RWPE1 (cell line): Measurements from ENCODE around the gene PDE1C.

Experiments
- CTCF ChIA-PET: fragments of 350-600 bp; sonication (Branson Sonifier 250); formaldehyde crosslinking; extraction: SDS; loops from one replicate; lab custom pipeline; 2021; lab: Yijun Ruan, JAX
- POLR2A ChIA-PET: fragments of 400-600 bp; formaldehyde crosslinking; extraction: SDS; loops from one replicate; lab custom pipeline; 2020; ENCODE audit warnings: antibody characterized with exemption; ENCODE audit not compliant: low non-redundant PET; lab: Yijun Ruan, JAX
- DNase-seq: peaks from one replicate; pipeline ENCODE4 v3.0.0; 2012; ENCODE audit warnings: low spot score
- H3K27ac ChIP-seq: fragments of 450-650 bp; 2 replicates; pipeline ENCODE4 v1.5.1; 2017
- TF ChIP-seq, protein P1 (sequence below): fragments of 450-650 bp; conservative IDR thresholded peaks from 2 replicates; pipeline ENCODE4 v1.5.1; 2017; ENCODE audit warnings: low read depth, mild to moderate bottlenecking

Gene PDE1C

DNA sequence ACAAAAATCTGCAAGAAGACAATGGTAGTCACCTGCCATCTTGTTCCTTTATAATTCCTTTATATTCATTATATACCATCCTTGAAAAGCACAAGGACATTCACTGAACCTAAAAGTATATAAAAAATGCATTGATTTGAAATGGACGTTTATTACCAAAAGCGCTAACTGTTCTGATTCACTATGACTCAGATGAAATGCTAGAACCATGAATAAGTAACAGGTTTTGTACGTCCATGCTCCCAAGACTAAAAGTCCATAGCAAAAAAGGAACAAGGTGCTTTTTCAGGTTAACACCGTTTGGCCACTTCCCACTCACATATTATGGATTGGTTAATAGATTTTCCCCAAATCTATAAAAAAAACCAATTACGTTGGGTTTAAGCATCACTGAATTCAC is 273.8 kb downstream of the PDE1C start:
- peak; percentile 13 for DNase-seq
- ChIA-PET CTCF (no interaction called here), POLR2A (no interaction called here)
- TF ChIP-seq, protein P1, sequence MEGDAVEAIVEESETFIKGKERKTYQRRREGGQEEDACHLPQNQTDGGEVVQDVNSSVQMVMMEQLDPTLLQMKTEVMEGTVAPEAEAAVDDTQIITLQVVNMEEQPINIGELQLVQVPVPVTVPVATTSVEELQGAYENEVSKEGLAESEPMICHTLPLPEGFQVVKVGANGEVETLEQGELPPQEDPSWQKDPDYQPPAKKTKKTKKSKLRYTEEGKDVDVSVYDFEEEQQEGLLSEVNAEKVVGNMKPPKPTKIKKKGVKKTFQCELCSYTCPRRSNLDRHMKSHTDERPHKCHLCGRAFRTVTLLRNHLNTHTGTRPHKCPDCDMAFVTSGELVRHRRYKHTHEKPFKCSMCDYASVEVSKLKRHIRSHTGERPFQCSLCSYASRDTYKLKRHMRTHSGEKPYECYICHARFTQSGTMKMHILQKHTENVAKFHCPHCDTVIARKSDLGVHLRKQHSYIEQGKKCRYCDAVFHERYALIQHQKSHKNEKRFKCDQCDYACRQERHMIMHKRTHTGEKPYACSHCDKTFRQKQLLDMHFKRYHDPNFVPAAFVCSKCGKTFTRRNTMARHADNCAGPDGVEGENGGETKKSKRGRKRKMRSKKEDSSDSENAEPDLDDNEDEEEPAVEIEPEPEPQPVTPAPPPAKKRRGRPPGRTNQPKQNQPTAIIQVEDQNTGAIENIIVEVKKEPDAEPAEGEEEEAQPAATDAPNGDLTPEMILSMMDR = no peak
- no peak overlapping the region for H3K27ac ChIP-seq

DNA sequence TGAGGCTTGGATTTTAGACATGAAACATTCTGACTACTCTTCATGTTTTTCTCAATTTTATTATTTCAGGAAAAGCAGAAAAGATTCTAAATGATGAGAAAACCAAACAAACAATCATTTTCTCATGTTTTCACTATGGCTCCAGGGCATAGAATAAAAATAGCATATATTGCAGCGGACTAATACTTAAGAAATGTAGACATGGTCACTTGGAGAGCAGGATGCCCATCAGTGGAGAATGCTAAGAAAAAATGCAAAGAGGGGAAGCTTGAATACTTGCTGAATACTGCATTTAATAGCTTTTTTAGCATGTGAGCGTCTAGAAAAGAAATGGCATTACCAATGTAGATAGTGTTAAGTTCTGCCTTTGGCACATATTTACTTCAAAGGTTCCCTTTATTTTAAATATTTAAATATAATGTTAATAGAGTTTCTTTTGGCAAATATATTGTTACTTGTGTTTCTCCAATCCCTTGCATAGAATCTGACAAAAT is 275.3 kb downstream of the PDE1C start:
- ChIA-PET POLR2A (no interaction called here), CTCF (interaction anchor here (0.7 kb wide), 1 partner anchor 38 kb away, joined by 5 read pairs; no protein-coding TSS in a partner anchor)
- TF ChIP-seq, protein P1 = no peak
- DNase-seq = no peak
- no peak overlapping the region for H3K27ac ChIP-seq

DNA sequence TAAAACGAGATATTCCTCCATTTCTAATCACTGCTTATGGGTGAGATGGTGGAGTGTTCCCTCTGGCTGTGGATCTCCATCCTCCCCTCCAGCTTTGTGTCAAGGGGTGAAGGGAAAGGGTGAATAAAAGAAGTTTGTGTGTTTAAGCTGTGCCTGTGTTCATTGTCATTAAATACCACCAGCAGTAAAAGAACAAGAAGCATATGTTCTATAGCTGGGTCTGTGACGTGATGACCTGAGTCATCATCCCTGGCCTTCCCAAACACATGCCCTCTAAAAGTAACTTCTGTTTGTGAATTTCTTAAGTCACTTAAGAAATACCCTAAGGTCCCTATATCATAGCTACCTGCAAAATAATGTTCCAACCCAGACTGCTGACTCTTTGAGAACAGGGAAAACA is 278.3 kb downstream of the PDE1C start:
- ChIA-PET CTCF (interaction anchor here (0.8 kb wide), 1 partner anchor 28 kb away, joined by 4 read pairs; no protein-coding TSS in a partner anchor), POLR2A (no interaction called here)
- TF ChIP-seq, protein P1 = no peak
- no peak overlapping the region for H3K27ac ChIP-seq
- DNase-seq = no peak

DNA sequence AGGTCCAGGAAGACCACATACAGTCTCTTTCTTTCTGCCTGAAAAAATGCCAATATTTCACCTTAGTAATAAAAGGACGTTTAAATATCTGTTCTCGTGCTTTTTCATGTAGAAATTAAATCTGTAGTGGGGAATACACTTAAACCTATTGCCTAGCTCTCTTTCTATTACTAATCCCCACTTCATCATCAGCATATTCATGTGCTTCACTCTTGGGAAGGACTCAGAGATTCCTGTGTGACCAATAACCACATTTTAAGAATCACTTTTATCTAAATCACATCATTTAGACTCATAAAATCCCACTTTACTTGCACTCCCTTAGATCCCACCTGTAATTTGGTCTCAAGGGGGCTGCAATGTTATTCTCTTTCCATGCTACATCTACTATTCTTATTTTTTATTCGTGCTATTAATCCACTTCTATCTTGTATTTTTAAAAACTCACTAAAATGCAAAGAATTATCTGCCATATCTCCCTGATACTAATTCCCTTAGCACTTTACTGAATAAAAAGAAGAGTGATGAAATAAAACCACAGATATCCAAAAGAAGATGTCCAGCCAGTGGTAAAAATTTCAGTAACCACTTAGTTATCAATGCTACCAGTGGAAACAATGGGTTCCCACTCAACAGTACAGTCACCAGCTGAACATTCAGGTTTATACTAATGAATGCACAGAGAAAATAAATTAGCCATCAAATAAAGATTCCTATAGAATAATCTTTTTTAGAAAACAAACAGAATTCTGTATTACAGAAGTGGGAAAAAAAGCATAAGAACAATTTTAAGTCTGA is 281.1 kb downstream of the PDE1C start:
- TF ChIP-seq, protein P1 = no peak
- DNase-seq = no peak
- no peak overlapping the region for H3K27ac ChIP-seq
- POLR2A ChIA-PET = no interaction called here
- CTCF ChIA-PET = interaction anchor here (0.6 kb wide), 2 partner anchors 22 to 64 kb away, joined by 3 to 7 read pairs; no protein-coding TSS in a partner anchor

DNA sequence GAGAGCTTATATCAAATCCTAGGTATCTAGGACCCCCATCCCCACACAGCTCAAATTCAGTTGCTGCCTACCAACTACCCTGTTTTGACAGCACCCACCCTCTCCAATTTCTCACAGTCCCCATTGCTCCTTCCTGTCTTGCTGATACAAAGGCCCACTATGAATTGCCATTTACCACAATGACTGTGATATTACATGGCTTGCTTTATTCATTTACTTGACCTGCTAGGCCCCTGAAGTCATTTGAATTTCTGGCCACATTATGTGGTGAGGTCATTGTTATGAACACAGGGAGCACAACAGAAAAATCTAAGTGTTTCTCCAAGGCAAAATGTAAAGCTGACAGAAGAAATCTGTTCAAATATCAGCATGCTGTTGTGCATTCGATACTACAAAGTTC is 281.8 kb downstream of the PDE1C start:
- CTCF ChIA-PET = interaction anchor here (0.6 to 1.0 kb wide), 2 partner anchors 21 to 422 kb away, joined by 3 read pairs; no protein-coding TSS in a partner anchor
- no peak for DNase-seq
- TF ChIP-seq, protein P1 = no peak
- POLR2A ChIA-PET = no interaction called here
- no peak overlapping the region for H3K27ac ChIP-seq

DNA sequence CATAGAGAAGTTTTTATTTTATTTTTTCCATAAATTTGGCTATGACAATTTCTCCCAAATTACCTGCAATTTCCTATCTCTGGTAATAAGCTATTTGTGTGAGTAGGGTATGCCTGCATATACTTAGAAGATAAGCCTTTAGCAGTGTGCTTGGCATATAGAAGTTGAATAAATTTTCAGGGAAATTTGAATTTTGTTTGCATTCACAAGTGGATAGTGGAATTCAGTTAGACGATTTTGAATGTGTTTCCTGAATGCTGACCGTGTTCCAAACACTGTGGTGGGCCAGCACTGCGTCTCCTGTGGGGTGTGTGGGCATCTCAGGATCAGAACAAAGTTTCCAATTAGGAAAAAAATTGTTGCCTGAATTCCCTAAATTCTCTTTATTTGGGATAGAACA is 283.9 kb downstream of the PDE1C start:
- H3K27ac ChIP-seq = no peak overlapping the region
- POLR2A ChIA-PET = no interaction called here
- no peak for DNase-seq
- CTCF ChIA-PET = no interaction called here
- TF ChIP-seq, protein P1 = no peak
